Activated gamma-delta T cell (primary cell): ENCODE results near the gene MEP1A.
"Not testable (repeated sequence)": the region's sequence is repeated elsewhere in the genome, so short reads cannot be mapped to it uniquely, and the experiment has no call there.

Experiments used
- DNase-seq: peaks from one replicate; lab custom pipeline; 2025; lab: John Stamatoyannopoulos, UW

Gene MEP1A

GRCh38 chr6:46834257-46834916 lies 41.2 kb downstream of the MEP1A start:
- DNase-seq: not testable (repeated sequence)

DNA sequence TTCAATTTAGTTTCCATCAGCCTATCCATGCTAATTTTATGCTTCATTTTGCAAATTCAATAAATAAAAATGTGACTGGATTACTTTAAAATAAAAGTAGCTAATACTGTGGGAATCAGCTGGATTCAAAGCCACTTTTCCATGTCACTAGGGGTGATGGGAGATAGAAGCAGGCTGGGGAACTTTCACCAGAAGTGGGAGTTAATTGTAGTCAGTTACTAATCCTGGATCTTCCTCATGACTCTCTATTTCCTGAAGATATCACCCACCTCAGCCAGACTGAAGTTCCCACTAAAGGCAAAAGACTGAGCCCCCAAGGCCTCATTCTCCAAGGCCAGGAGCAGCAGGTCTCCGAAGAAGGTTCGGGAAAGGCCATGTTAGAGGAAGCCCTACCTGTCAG lies 41.8 kb downstream of the MEP1A start:
- not testable (repeated sequence) for DNase-seq

GRCh38 chr6:46838033-46838432 lies 44.8 kb downstream of the MEP1A start:
- no peak for DNase-seq

GRCh38 chr6:46842252-46842846 lies 49.2 kb downstream of the MEP1A start:
- not testable (repeated sequence) for DNase-seq

DNA sequence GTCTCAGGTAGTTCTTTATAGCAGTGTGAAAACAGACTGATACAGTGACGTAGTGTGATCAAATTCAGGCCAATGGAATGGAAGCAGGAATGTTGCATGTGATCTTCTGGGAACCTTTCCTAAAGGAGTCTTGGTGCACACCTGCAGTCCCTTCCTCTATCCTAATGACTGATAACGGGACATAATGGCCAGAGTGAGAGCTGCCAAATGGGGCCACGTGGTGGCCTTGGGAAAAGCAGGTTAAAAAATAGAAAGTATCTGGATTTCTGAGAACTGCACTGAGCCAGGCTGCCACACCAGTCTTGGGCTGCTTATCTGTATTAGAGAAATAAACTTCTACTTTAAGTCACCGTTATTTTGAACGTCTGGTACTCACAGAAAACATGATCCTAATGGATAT lies 51.9 kb downstream of the MEP1A start:
- DNase-seq: no peak

DNA sequence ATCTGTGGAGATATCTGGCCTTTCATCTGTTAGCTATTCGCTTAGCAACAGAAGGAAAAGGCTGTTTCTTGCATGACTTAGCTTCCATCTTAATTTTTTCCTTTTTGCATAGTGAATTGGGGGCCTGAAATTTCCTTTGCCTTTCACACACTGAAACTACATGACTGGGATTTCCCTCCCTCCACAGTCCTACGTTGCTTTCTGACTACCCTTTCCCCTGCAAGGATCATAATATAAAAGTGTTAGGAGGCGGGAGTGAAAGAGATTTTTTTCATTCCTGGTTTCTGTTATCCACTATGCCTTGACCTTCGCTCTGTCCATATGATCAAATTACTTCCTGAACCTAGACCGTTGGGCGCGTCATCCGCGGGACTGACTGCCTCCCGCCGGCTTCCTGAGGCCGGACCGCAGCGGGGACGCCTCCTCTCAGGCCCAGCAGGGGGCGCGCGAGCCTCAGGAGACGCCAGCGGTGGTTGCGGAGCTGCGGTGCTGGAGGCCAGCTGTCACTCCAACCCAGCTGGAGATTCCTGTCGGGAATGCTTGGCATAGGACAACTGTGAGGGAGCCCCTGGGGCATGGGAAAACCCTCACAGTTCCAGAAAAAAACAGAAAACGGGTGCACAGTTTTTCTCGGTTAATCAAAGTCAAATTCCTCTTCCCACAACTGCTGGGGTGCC lies 55.6 kb downstream of the MEP1A start:
- no peak for DNase-seq

GRCh38 chr6:46849361-46849690 lies 56.1 kb downstream of the MEP1A start:
- no peak for DNase-seq

DNA sequence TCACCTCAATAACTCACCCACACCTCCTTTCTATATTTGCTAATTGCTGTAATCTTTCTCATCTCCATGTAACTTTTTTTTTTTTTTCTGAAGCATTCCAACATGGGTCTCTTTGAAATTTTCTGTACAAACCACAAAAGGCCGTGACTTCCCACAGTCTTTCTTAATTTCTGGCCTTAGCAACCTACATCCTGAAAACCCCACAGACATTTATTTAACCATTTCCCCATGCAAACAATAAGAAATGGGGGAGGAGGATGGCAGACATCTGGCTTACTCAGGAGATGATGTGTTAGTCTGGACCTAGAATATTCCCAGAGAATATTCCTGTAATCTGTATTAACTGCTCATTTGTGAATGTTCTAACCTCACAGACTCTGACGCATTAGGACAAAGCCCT lies 57.6 kb downstream of the MEP1A start:
- DNase-seq: no peak

DNA sequence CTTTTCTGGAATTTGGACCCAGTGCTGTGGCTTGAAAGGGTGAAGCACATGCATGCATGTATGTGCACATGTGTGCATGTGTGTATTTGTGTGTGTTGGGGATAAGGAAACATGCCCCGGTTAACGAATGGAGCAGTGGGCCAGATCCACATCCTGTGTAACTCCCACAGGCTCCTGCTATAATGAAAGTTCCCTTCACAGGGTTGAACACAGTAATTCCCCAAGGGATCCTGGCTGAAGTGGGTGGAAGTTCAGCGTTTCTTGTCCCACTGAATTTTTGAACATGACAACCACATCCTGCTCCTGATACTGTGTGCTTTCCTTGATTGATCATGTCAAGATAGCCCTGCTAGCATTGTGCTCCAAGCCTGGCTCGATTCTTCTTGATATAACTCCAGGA lies 58.4 kb downstream of the MEP1A start:
- DNase-seq: not testable (repeated sequence)

GRCh38 chr6:46855966-46856365 lies 62.8 kb downstream of the MEP1A start:
- DNase-seq: not testable (repeated sequence)

DNA sequence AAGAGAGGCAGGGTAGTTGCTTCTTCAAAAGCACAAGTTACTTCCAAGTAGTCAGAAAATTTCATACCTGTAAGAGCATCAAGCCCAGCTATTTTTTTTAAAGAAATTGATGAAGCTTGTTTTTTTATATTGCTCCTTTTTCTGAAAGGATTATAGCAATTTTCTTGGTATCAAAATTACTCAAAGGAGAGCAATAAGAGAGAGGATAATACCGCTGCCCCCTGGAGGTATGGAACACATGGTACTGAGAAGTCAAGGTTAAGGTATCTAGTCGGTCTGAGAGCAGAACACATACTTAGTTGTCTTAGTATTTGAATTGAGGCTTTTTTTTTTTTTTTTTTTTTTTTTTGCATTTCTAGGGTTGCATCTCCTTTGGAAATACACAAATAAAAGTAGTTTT lies 69.2 kb downstream of the MEP1A start:
- DNase-seq: no peak

DNA sequence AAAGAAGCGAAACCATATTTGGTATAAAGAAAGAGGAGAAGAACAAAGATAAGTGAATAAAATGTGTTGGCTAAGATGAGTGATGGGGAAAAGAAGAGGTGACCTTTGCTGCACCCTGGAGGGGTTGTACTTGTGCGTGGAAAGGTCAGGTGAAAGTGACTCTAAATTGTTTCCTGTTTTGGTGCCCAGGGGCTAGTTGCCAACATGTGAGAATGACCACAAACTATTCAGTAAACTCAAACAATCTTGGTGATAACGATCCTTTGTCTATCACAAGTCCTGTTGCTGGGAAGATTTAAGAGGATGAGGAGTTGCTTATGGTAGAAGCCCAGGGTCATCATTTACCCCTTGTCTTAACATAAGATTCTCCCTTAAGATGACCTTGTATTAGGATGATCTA lies 70.6 kb downstream of the MEP1A start:
- DNase-seq: no peak

- no peak for DNase-seq
Measured at GRCh38 chr6:46865221-46865620, 72.0 kb downstream of the MEP1A start.

- DNase-seq: no peak
Measured at GRCh38 chr6:46867411-46867810, 74.2 kb downstream of the MEP1A start.

GRCh38 chr6:46876126-46876525 lies 82.9 kb downstream of the MEP1A start:
- DNase-seq: no peak

DNA sequence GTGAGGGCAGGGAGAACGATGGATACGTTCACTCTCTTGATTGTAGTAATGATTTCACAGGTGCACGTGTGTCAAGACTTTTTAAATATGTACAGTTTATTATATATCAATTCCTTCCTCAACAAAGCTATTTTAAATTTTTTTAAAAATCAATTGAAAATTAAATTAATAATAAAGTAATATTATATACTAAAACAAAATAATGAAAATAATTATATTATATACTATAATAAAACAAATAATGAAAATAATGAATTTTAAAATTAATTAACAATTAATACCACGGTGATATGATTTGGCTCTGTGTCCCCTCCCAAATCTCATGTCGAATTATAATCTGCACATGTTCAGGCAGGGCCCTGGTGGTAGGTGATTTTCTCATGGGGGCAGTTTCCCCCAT lies 85.8 kb downstream of the MEP1A start:
- no peak for DNase-seq

GRCh38 chr6:46882645-46883044 lies 89.5 kb downstream of the MEP1A start:
- no peak for DNase-seq

- DNase-seq: no peak
Measured at GRCh38 chr6:46888031-46888430, 94.8 kb downstream of the MEP1A start.

GRCh38 chr6:46888578-46888977 lies 95.4 kb downstream of the MEP1A start:
- DNase-seq: no peak
